ENCODE results near the gene CRELD1. TPM values are rescaled to one million over a fixed set of nuclear protein-coding genes. Genes with fewer than 3 reads are reported as not detected.
A peak's percentile ranks its signal among the peaks of the same experiment; 100 is the strongest.

CRELD1 gene
- total RNA-seq, 4 donors from 2014 or later, result 7.1 to 36.8 (median 18.9) TPM

- 24 to 60% methylated on average over 1 to 19 of the region's 19 CpGs for WGBS, 2 donors (ENCODE audit: low coverage in 1 of 2)
- DNase-seq, result peak; percentile 92
- TF ChIP-seq CTCF (IDR thresholded peaks at IDR 0.05) (no peak), POLR2A (IDR thresholded peaks at IDR 0.05) (peak; percentile 76), EP300 (IDR thresholded peaks at IDR 0.05; ENCODE audit: low read depth) (no peak), POLR2AphosphoS5 (IDR thresholded peaks at IDR 0.05) (peak; percentile 71 to 87 (median 85))
- Histone ChIP-seq H3K4me3 (peak within 1 kb of the TSS; percentile 49 to 72 (median 53)), H3K9me3 (no peaks in the 10 kb centered on the region), H3K27ac (peak within 1 kb of the TSS; percentile 90 to 95 (median 92)), H3K36me3 (no peaks in the 10 kb centered on the region), H3K4me1 (peaks cover 28 to 44% (median 40%) of the 10 kb centered on the region in 4 donors), H3K27me3 (no peaks in the 10 kb centered on the region)
- intact Hi-C loops (cut with DNase I; ENCODE audit: low total_unique reads), result loop anchor here (10.0 kb wide), 1 partner anchor 72 kb away; the partner anchor contains the start of gene RPUSD3
- in situ Hi-C loops (cut with MboI; ENCODE audit: low pct_ligation_motif_present in 1 of 4, low pct_unique_long_range_greater_than_20kb in 1 of 4, low sequenced_read_pairs in 3 of 4), result no loop called here
Observed at GRCh38 chr3:9916734-9917680, 16.6 kb upstream of the CRELD1 start, which contains the start of gene IL17RC. Gene IL17RC, plus strand, starts transcription at chr3:9917098. Its CDS starts 218 bp downstream, at chr3:9917316.

GRCh38 chr3:9917820-9918219 is 15.8 kb upstream of the CRELD1 start:
- DNase-seq, result no peak
- H3K4me3 ChIP-seq, result peak overlapping the region in 2 of 4 donors; percentile 48 to 72
- no peaks in the 10 kb centered on the region for H3K9me3 ChIP-seq
- peaks cover 28 to 44% (median 40%) of the 10 kb centered on the region in 4 donors for H3K4me1 ChIP-seq
- no peaks in the 10 kb centered on the region for H3K36me3 ChIP-seq
- TF ChIP-seq EP300 (IDR thresholded peaks at IDR 0.05; ENCODE audit: low read depth), result no peak
- no peak for TF ChIP-seq POLR2AphosphoS5 (IDR thresholded peaks at IDR 0.05)
- TF ChIP-seq POLR2A (IDR thresholded peaks at IDR 0.05), result no peak
- TF ChIP-seq CTCF (IDR thresholded peaks at IDR 0.05), result no peak
- peak overlapping the region; percentile 90 to 95 (median 92) for H3K27ac ChIP-seq
- H3K27me3 ChIP-seq, result no peaks in the 10 kb centered on the region
- in situ Hi-C loops (cut with MboI; ENCODE audit: low pct_ligation_motif_present in 1 of 4, low pct_unique_long_range_greater_than_20kb in 1 of 4, low sequenced_read_pairs in 3 of 4) (no loop called here), intact Hi-C loops (cut with DNase I; ENCODE audit: low total_unique reads) (loop anchor here (10.0 kb wide), 1 partner anchor 73 kb away; the partner anchor contains the start of gene RPUSD3)
- 76% methylated on average over 10 of the region's 10 CpGs; no CpG with 5 or more reads in 1 of the 2 donors for WGBS, 2 donors (ENCODE audit: low coverage in 1 of 2)

- 91 to 100% methylated on average over 1 to 8 of the region's 8 CpGs for WGBS, 2 donors (ENCODE audit: low coverage in 1 of 2)
- DNase-seq, result no peak
- H3K4me1 ChIP-seq, result peaks cover 28 to 43% (median 40%) of the 10 kb centered on the region in 4 donors
- peak overlapping the region in 1 of 4 donors; percentile 95 for H3K27ac ChIP-seq
- H3K4me3 ChIP-seq, result no peak overlapping the region
- in situ Hi-C loops (cut with MboI; ENCODE audit: low pct_ligation_motif_present in 1 of 4, low pct_unique_long_range_greater_than_20kb in 1 of 4, low sequenced_read_pairs in 3 of 4) (no loop called here), intact Hi-C loops (cut with DNase I; ENCODE audit: low total_unique reads) (loop anchor here (10.0 kb wide), 1 partner anchor 74 kb away; the partner anchor contains the start of gene RPUSD3)
- TF ChIP-seq POLR2AphosphoS5 (IDR thresholded peaks at IDR 0.05), result no peak
- no peak for TF ChIP-seq EP300 (IDR thresholded peaks at IDR 0.05; ENCODE audit: low read depth)
- no peak for TF ChIP-seq CTCF (IDR thresholded peaks at IDR 0.05)
- TF ChIP-seq POLR2A (IDR thresholded peaks at IDR 0.05), result no peak
- no peaks in the 10 kb centered on the region for H3K9me3 ChIP-seq
- no peaks in the 10 kb centered on the region for H3K27me3 ChIP-seq
- no peaks in the 10 kb centered on the region for H3K36me3 ChIP-seq
Observed at GRCh38 chr3:9918261-9919038, 15.2 kb upstream of the CRELD1 start.

All from transverse colon (tissue), 4 donors.